Cardiac fibroblast (primary cell): ENCODE results near the gene CD99L2.

ENCODE experiments used
- DNase-seq, 2 donors: peaks; one replicate each; pipeline versions ENCODE4 v3.0.0 to v3.0.0-alpha.2; 2010; ENCODE audit warnings: low read depth in 2 of 2
- H3K4me3 ChIP-seq, 2 donors: replicated peaks in 1 of 2; 1 replicate in 1 of 2; 2 replicates in 1 of 2; pipeline ENCODE4 v1.5.1; 2011; ENCODE audit warnings: low read depth in 2 of 2, low read length in 2 of 2, mild to moderate bottlenecking in 2 of 2, moderate library complexity in 1 of 2
- CTCF ChIP-seq: IDR thresholded peaks from one replicate; pipeline ENCODE4 v1.5.1; 2011; ENCODE audit warnings: low read depth, mild to moderate bottlenecking, low read length, inconsistent platforms

Gene CD99L2

GRCh38 chrX:150821971-150822370 is 76.5 kb downstream of the CD99L2 start:
- no peak for TF ChIP-seq CTCF
- H3K4me3 ChIP-seq: no peak overlapping the region
- DNase-seq: no peak

GRCh38 chrX:150813922-150814321 is 84.5 kb downstream of the CD99L2 start:
- DNase-seq: peak in 1 of 2 donors; percentile 31
- TF ChIP-seq CTCF: no peak
- no peak overlapping the region for H3K4me3 ChIP-seq

- TF ChIP-seq CTCF: no peak
- H3K4me3 ChIP-seq: no peak overlapping the region
- DNase-seq: no peak
These were observed 91.6 kb downstream of the CD99L2 start for GRCh38 chrX:150806827-150807226.

- TF ChIP-seq CTCF: no peak
- DNase-seq: peak in 1 of 2 donors; percentile 0
- no peak overlapping the region for H3K4me3 ChIP-seq
These were observed 92.7 kb downstream of the CD99L2 start for GRCh38 chrX:150805736-150806135.

- no peak overlapping the region for H3K4me3 ChIP-seq
- no peak for TF ChIP-seq CTCF
- no peak for DNase-seq
These were observed 105.4 kb downstream of the CD99L2 start for GRCh38 chrX:150792949-150793527.

- DNase-seq: no peak
- TF ChIP-seq CTCF: no peak
- H3K4me3 ChIP-seq: no peak overlapping the region
These were observed 108.4 kb downstream of the CD99L2 start for GRCh38 chrX:150790021-150790420.

GRCh38 chrX:150781677-150782076 is 116.8 kb downstream of the CD99L2 start:
- no peak for DNase-seq
- no peak overlapping the region for H3K4me3 ChIP-seq
- TF ChIP-seq CTCF: no peak
